ENCODE data around the gene LCE2C. TPM values are rescaled to one million over a fixed set of nuclear protein-coding genes. Genes with fewer than 3 reads are reported as not detected.
"Not testable (repeated sequence)": the region's sequence is repeated elsewhere in the genome, so short reads cannot be mapped to it uniquely, and the experiment has no call there.

LCE2C gene
- total RNA-seq, 2 donors from 2014 or later = not detected

DNA sequence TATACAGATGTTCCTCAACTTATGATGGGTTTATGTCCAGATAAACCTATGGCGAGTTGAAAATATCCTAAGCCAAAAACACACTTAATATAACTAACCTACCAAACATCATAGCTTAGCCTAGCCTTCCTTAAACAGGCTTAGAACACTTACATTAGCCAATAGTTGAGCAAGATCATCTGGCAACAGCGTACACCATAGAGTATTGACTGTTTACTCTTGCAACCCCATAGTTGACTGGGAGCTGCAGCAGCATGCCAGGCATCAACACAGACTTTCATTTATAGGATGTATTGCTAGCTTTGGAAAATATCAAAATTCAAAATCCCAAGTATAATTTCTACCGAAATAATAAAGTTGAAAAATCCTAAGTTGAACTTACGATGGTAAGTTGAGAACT is 17.4 kb upstream of the LCE2C start:
- H3K4me3 ChIP-seq (ENCODE audit: low read length) = no peak overlapping the region
- WGBS, 2 experiments (ENCODE audit: insufficient coverage in 1 of 2, insufficient read length in 1 of 2) = 77% methylated on average over 2 of the region's 4 CpGs; no CpG with 5 or more reads in 1 of the 2 experiments
- Mint-ChIP-seq H3K36me3 (ENCODE audit: low read depth) (no peaks in the 10 kb centered on the region), H3K27me3 (ENCODE audit: insufficient read depth) (no peaks in the 10 kb centered on the region), H3K4me3 (no peak overlapping the region), H3K4me1 (no peaks in the 10 kb centered on the region), H3K27ac (no peak overlapping the region), H3K9me3 (peaks cover 85% of the 10 kb centered on the region)
- peaks cover 80% of the 10 kb centered on the region for H3K9me3 ChIP-seq (ENCODE audit: control insufficient read depth, low read length)
- no peaks in the 10 kb centered on the region for H3K4me1 ChIP-seq (ENCODE audit: control insufficient read depth, insufficient read depth, low read length)
- TF ChIP-seq, protein P1, sequence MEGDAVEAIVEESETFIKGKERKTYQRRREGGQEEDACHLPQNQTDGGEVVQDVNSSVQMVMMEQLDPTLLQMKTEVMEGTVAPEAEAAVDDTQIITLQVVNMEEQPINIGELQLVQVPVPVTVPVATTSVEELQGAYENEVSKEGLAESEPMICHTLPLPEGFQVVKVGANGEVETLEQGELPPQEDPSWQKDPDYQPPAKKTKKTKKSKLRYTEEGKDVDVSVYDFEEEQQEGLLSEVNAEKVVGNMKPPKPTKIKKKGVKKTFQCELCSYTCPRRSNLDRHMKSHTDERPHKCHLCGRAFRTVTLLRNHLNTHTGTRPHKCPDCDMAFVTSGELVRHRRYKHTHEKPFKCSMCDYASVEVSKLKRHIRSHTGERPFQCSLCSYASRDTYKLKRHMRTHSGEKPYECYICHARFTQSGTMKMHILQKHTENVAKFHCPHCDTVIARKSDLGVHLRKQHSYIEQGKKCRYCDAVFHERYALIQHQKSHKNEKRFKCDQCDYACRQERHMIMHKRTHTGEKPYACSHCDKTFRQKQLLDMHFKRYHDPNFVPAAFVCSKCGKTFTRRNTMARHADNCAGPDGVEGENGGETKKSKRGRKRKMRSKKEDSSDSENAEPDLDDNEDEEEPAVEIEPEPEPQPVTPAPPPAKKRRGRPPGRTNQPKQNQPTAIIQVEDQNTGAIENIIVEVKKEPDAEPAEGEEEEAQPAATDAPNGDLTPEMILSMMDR (conservative IDR thresholded peaks at IDR 0.05) = no peak
- H3K9ac ChIP-seq (ENCODE audit: extremely low read depth, low read length, poor library complexity, severe bottlenecking) = no peak overlapping the region
- no peak for DNase-seq
- no peaks in the 10 kb centered on the region for H3K27me3 ChIP-seq (ENCODE audit: control insufficient read depth, insufficient read depth, low read length, poor library complexity, severe bottlenecking)
- H3K36me3 ChIP-seq (ENCODE audit: control insufficient read depth, insufficient read depth, low read length) = no peaks in the 10 kb centered on the region
- no peak overlapping the region for H3K27ac ChIP-seq (ENCODE audit: low read depth, low read length)

DNA sequence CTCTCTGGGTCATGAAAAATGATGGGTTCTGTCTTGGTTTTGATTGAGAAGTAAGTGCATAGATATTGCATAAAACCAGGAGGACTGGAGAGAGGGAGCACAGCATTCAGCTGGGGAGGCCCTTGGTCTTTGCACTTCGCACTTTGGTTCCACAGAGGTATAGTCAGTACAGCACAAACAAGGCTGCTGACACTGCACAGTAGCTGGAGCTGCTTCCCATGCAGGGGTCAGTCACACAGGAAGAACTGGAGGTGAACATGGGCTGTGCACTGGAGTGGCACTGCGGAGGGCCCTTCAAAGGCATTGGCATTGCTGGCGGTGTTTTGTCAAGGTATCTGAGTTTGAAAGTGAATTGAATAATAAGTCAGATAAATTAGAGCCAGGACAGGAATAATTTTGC is 16.4 kb upstream of the LCE2C start:
- Histone ChIP-seq H3K9ac (ENCODE audit: extremely low read depth, low read length, poor library complexity, severe bottlenecking) (no peak overlapping the region), H3K27me3 (ENCODE audit: control insufficient read depth, insufficient read depth, low read length, poor library complexity, severe bottlenecking) (no peaks in the 10 kb centered on the region), H3K4me1 (ENCODE audit: control insufficient read depth, insufficient read depth, low read length) (no peaks in the 10 kb centered on the region), H3K36me3 (ENCODE audit: control insufficient read depth, insufficient read depth, low read length) (no peaks in the 10 kb centered on the region), H3K4me3 (ENCODE audit: low read length) (no peak overlapping the region), H3K27ac (ENCODE audit: low read depth, low read length) (no peak overlapping the region), H3K9me3 (ENCODE audit: control insufficient read depth, low read length) (peaks cover 80% of the 10 kb centered on the region)
- H3K27me3 Mint-ChIP-seq (ENCODE audit: insufficient read depth) = no peaks in the 10 kb centered on the region
- H3K4me1 Mint-ChIP-seq = no peaks in the 10 kb centered on the region
- no peak for DNase-seq
- H3K9me3 Mint-ChIP-seq = peaks cover 85% of the 10 kb centered on the region
- no peak overlapping the region for H3K27ac Mint-ChIP-seq
- no peak overlapping the region for H3K4me3 Mint-ChIP-seq
- TF ChIP-seq, protein P1 (conservative IDR thresholded peaks at IDR 0.05) = no peak
- H3K36me3 Mint-ChIP-seq (ENCODE audit: low read depth) = no peaks in the 10 kb centered on the region
- WGBS, 2 experiments (ENCODE audit: insufficient coverage in 1 of 2, insufficient read length in 1 of 2) = 60 to 70% methylated on average over 1 to 3 of the region's 3 CpGs

DNA sequence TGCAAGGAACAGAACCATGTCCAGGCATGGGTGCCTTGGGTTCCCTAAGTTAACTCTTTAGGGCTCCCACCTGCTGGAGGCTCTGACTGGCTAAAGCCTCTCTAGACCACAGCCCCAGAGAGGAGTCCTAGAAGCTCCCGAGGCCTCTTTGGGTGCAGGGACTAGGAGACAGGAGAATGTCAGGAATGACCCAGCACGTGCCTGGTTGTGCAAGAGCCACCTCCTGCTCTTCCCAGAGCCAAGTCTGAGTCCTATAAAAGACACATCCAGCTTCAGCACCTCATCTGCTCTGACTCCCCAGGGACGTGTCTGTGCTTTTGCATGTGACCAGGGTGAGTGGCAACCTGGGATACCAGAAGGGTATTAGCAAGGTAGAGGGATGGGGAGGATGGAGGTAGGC is 12.0 kb upstream of the LCE2C start, which contains the start of gene LCE2D:
TSS of gene LCE2D (plus strand) at position 283 of the 400 bp plus-strand sequence. CDS start 726 bp downstream, outside the sequence.
- H3K4me3 Mint-ChIP-seq = no peak within 1 kb of the TSS

DNA sequence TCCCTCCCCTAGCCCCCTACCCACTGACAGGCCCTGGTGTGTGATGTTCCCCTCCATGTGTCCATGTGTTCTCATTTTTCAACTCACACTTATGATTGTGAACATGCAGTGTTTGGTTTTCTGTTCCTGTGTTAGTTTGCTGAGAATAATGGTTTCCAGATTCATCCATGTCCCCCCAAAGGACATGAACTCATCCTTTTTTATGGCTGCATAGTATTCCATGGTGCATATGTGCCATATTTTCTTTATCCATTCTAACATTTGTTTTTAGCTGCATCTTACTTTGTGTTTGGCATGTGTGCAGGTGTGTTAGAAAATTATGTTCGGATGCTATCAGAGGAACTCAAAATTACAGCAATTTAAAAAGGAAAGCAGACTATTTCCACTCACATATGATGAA is 8.9 kb upstream of the LCE2C start:
- not testable (repeated sequence) for H3K27me3 ChIP-seq (ENCODE audit: control insufficient read depth, insufficient read depth, low read length, poor library complexity, severe bottlenecking); H3K9ac ChIP-seq (ENCODE audit: extremely low read depth, low read length, poor library complexity, severe bottlenecking); H3K4me1 ChIP-seq (ENCODE audit: control insufficient read depth, insufficient read depth, low read length); H3K36me3 Mint-ChIP-seq (ENCODE audit: low read depth); H3K4me1 Mint-ChIP-seq; H3K27ac Mint-ChIP-seq; H3K27ac ChIP-seq (ENCODE audit: low read depth, low read length); H3K4me3 Mint-ChIP-seq; H3K27me3 Mint-ChIP-seq (ENCODE audit: insufficient read depth); DNase-seq; H3K36me3 ChIP-seq (ENCODE audit: control insufficient read depth, insufficient read depth, low read length)
- 90 to 100% methylated on average over 1 of the region's 1 CpG for WGBS, 2 experiments (ENCODE audit: insufficient coverage in 1 of 2, insufficient read length in 1 of 2)
- Histone ChIP-seq H3K4me3 (ENCODE audit: low read length) (peak overlapping the region; percentile 10), H3K9me3 (ENCODE audit: control insufficient read depth, low read length) (peaks cover 81% of the 10 kb centered on the region)
- H3K9me3 Mint-ChIP-seq = peaks cover 94% of the 10 kb centered on the region

More for the DNA sequence above, 12.0 kb upstream of the LCE2C start, which contains the start of gene LCE2D:
- H3K9me3 ChIP-seq (ENCODE audit: control insufficient read depth, low read length) = peaks cover 78% of the 10 kb centered on the region
- WGBS, 2 experiments (ENCODE audit: insufficient coverage in 1 of 2, insufficient read length in 1 of 2) = 42 to 57% methylated on average over 3 of the region's 3 CpGs
- H3K4me1 ChIP-seq (ENCODE audit: control insufficient read depth, insufficient read depth, low read length) = no peaks in the 10 kb centered on the region
- no peaks in the 10 kb centered on the region for H3K36me3 Mint-ChIP-seq (ENCODE audit: low read depth)
- no peaks in the 10 kb centered on the region for H3K36me3 ChIP-seq (ENCODE audit: control insufficient read depth, insufficient read depth, low read length)
- H3K27ac Mint-ChIP-seq = no peak within 1 kb of the TSS
- H3K27ac ChIP-seq (ENCODE audit: low read depth, low read length) = no peak within 1 kb of the TSS
- H3K4me3 ChIP-seq (ENCODE audit: low read length) = no peak within 1 kb of the TSS
- peaks cover 93% of the 10 kb centered on the region for H3K9me3 Mint-ChIP-seq
- no peak for DNase-seq
- H3K27me3 Mint-ChIP-seq (ENCODE audit: insufficient read depth) = no peaks in the 10 kb centered on the region
- TF ChIP-seq, protein P1 (conservative IDR thresholded peaks at IDR 0.05) = no peak
- H3K9ac ChIP-seq (ENCODE audit: extremely low read depth, low read length, poor library complexity, severe bottlenecking) = no peak within 1 kb of the TSS
- H3K27me3 ChIP-seq (ENCODE audit: control insufficient read depth, insufficient read depth, low read length, poor library complexity, severe bottlenecking) = no peaks in the 10 kb centered on the region
- H3K4me1 Mint-ChIP-seq = no peaks in the 10 kb centered on the region

All from endodermal cell (in vitro differentiated cells).